ENCODE results near the gene BCAR3. TPM values are rescaled to one million over a fixed set of nuclear protein-coding genes. Genes with fewer than 3 reads are reported as not detected.

BCAR3 gene
- total and polyA plus RNA-seq, 2 of the 4 experiments (the other 2 are of a cell fraction), result 41.4 to 46.4 TPM

GRCh38 chr1:93614986-93615581 is 66.6 kb downstream of the BCAR3 start:
- Histone ChIP-seq H3K4me3 (ENCODE audit: insufficient read depth, low read depth, low read length) (no peak overlapping the region), H4K20me1 (ENCODE audit: insufficient read depth, low read length) (peaks cover 94% of the 10 kb centered on the region), H3K56ac (ENCODE audit: extremely low read depth, insufficient read depth, low read length) (peak overlapping the region; percentile 56; the same call in 1 of the 2 replicates), H3K23ac (ENCODE audit: low read depth, low read length) (peak overlapping the region; percentile 39), H2AK9ac (replicated peaks; ENCODE audit: low read depth, low read length, poor library complexity) (peak overlapping the region; percentile 62), H3K9me3 (ENCODE audit: control insufficient read depth, insufficient read depth, low read length) (no peaks in the 10 kb centered on the region), H3K9ac (ENCODE audit: low read depth, low read length) (no peak overlapping the region), H3K4ac (ENCODE audit: low read depth, low read length) (peak overlapping the region; percentile 74), H3K14ac (replicated peaks; ENCODE audit: low read depth, low read length) (peak overlapping the region; percentile 55; the same call in 1 of the 2 replicates), H3K27me3 (ENCODE audit: control insufficient read depth, insufficient read depth, low read length) (no peaks in the 10 kb centered on the region), H2BK20ac (ENCODE audit: low read depth, low read length) (peak overlapping the region; percentile 60; the same call in 1 of the 2 replicates), H3K9me1 (ENCODE audit: insufficient read depth, low read length) (peaks cover 43% of the 10 kb centered on the region), H2AFZ (replicated peaks; ENCODE audit: low read length, poor library complexity) (no peak overlapping the region), H3K4me1 (ENCODE audit: control insufficient read depth, insufficient read depth, low read length) (peaks cover 40% of the 10 kb centered on the region), H4K5ac (ENCODE audit: low read depth, low read length) (no peak overlapping the region), H2BK15ac (ENCODE audit: low read depth, low read length) (peak overlapping the region; percentile 55; the same call in 1 of the 3 replicates), H3K18ac (ENCODE audit: low read depth, low read length) (peak overlapping the region; percentile 38; the same call in 1 of the 2 replicates), H2BK120ac (ENCODE audit: low read depth, low read length) (peak overlapping the region; percentile 67), H3K27ac (ENCODE audit: insufficient read depth, low read length) (peak overlapping the region; percentile 62), H4K91ac (ENCODE audit: insufficient read depth, low read depth, low read length) (peak overlapping the region; percentile 26), H2BK5ac (ENCODE audit: low read depth, low read length, poor library complexity, severe bottlenecking) (peak overlapping the region; percentile 53), H4K8ac (ENCODE audit: low read depth in 2 of 2, low read length in 2 of 2) (peak overlapping the region; percentile 8 to 72; a peak in 2 of 4 replicates), H2AK5ac (ENCODE audit: low read depth, low read length) (peak overlapping the region; percentile 91; the same call in 1 of the 2 replicates), H3K36me3 (ENCODE audit: control insufficient read depth, insufficient read depth, low read length) (no peaks in the 10 kb centered on the region), H3K79me1 (ENCODE audit: low read depth in 1 of 2, low read length in 2 of 2) (peaks cover 51 to 96% of the 10 kb centered on the region in 2 experiments), H3K4me2 (ENCODE audit: low read depth, low read length) (no peak overlapping the region)
- 96% methylated on average over 4 of the region's 14 CpGs; no CpG with 5 or more reads in 1 of the 2 experiments for WGBS, 2 experiments (ENCODE audit: extremely low coverage in 2 of 2, insufficient read length in 1 of 2)
- dilution Hi-C loops (cut with HindIII; ENCODE audit: low sequenced_read_pairs, unreplicated experiment) (no loop called here), intact Hi-C loops (cut with micrococcal nuclease) (no loop called here), in situ Hi-C loops (cut with MboI; ENCODE audit: low sequenced_read_pairs) (loop anchor here (10.0 kb wide), 1 partner anchor 310 kb away; no protein-coding TSS in a partner anchor)
- TF ChIP-seq POLR2A (IDR thresholded peaks at IDR 0.05; ENCODE audit: low read depth, low read length), result no peak
- ATAC-seq (ENCODE audit: low read depth) (no peak), DNase-seq (peak; percentile 38)
- CTCF ChIA-PET, result interaction anchor here (0.6 kb wide), 1 partner anchor 35 kb away, joined by 4 read pairs; no protein-coding TSS in a partner anchor
- BruUV-seq (replicated peaks), result no TSS peak
- POLR2A ChIA-PET (ENCODE audit: unreplicated experiment), result interaction anchor here (0.6 kb wide), 1 partner anchor 264 kb away, joined by 9 read pairs; no protein-coding TSS in a partner anchor

Data from IMR-90 (cell line).